ENCODE results near the gene CDA. TPM values are rescaled to one million over a fixed set of nuclear protein-coding genes. Genes with fewer than 3 reads are reported as not detected.

Gene CDA
- total RNA-seq = not detected in 2 replicates
- long read RNA-seq = 0 reads

GRCh38 chr1:20588634-20589225 lies at the start of gene CDA:
Gene CDA (plus strand): TSS chr1:20589097. CDS start chr1:20589130, 33 bp downstream.
- no peak within 1 kb of the TSS for H3K4me3 Mint-ChIP-seq
- no peak for DNase-seq (ENCODE audit: low read depth, low spot score)
- H3K36me3 Mint-ChIP-seq (ENCODE audit: low read depth) = no peaks in the 10 kb centered on the region
- no peaks in the 10 kb centered on the region for H3K9me3 Mint-ChIP-seq
- peaks cover 73% of the 10 kb centered on the region for H3K27me3 Mint-ChIP-seq (ENCODE audit: low read depth)
- H3K4me1 Mint-ChIP-seq = no peaks in the 10 kb centered on the region
- TF ChIP-seq CTCF (conservative IDR thresholded peaks at IDR 0.05) = no peak
- H3K27ac Mint-ChIP-seq (ENCODE audit: unreplicated experiment) = no peak within 1 kb of the TSS

GRCh38 chr1:20540281-20540680 lies 48.6 kb upstream of the CDA start:
- no peak for TF ChIP-seq CTCF (conservative IDR thresholded peaks at IDR 0.05)
- Mint-ChIP-seq H3K9me3 (no peaks in the 10 kb centered on the region), H3K4me1 (no peaks in the 10 kb centered on the region), H3K4me3 (no peak overlapping the region), H3K36me3 (ENCODE audit: low read depth) (no peaks in the 10 kb centered on the region), H3K27me3 (ENCODE audit: low read depth) (peaks cover 91% of the 10 kb centered on the region), H3K27ac (ENCODE audit: unreplicated experiment) (no peak overlapping the region)
- DNase-seq (ENCODE audit: low read depth, low spot score) = no peak

GRCh38 chr1:20546637-20547036 lies 42.3 kb upstream of the CDA start:
- Mint-ChIP-seq H3K4me1 (peaks cover 3% of the 10 kb centered on the region), H3K36me3 (ENCODE audit: low read depth) (no peaks in the 10 kb centered on the region), H3K27ac (ENCODE audit: unreplicated experiment) (no peak overlapping the region), H3K4me3 (no peak overlapping the region), H3K27me3 (ENCODE audit: low read depth) (peaks cover 93% of the 10 kb centered on the region), H3K9me3 (no peaks in the 10 kb centered on the region)
- no peak for DNase-seq (ENCODE audit: low read depth, low spot score)
- TF ChIP-seq CTCF (conservative IDR thresholded peaks at IDR 0.05) = no peak

- H3K4me1 Mint-ChIP-seq = peaks cover 8% of the 10 kb centered on the region
- no peaks in the 10 kb centered on the region for H3K36me3 Mint-ChIP-seq (ENCODE audit: low read depth)
- TF ChIP-seq CTCF (conservative IDR thresholded peaks at IDR 0.05) = no peak
- H3K9me3 Mint-ChIP-seq = no peaks in the 10 kb centered on the region
- H3K4me3 Mint-ChIP-seq = peak overlapping the region; percentile 81
- H3K27me3 Mint-ChIP-seq (ENCODE audit: low read depth) = peaks cover 64% of the 10 kb centered on the region
- no peak overlapping the region for H3K27ac Mint-ChIP-seq (ENCODE audit: unreplicated experiment)
- DNase-seq (ENCODE audit: low read depth, low spot score) = no peak
These were observed 37.7 kb upstream of the CDA start for GRCh38 chr1:20551161-20551560.

- no peak for TF ChIP-seq CTCF (conservative IDR thresholded peaks at IDR 0.05)
- peak; percentile 60 for DNase-seq (ENCODE audit: low read depth, low spot score)
- Mint-ChIP-seq H3K27ac (ENCODE audit: unreplicated experiment) (peak within 1 kb of the TSS; percentile 81), H3K27me3 (ENCODE audit: low read depth) (peaks cover 56% of the 10 kb centered on the region), H3K4me3 (peak within 1 kb of the TSS; percentile 81), H3K9me3 (no peaks in the 10 kb centered on the region), H3K4me1 (peaks cover 8% of the 10 kb centered on the region), H3K36me3 (ENCODE audit: low read depth) (no peaks in the 10 kb centered on the region)
These were observed 36.8 kb upstream of the CDA start, which contains the start of gene FAM43B for GRCh38 chr1:20551945-20552727. Gene FAM43B (plus strand): TSS chr1:20552573. CDS start chr1:20552974, 401 bp downstream.
